Activated CD4-positive, alpha-beta T cell treated with anti-CD3 and anti-CD28 coated beads for 36 hours (primary cell): ENCODE data around the gene FABP6. TPM values are rescaled to one million over a fixed set of nuclear protein-coding genes. Genes with fewer than 3 reads are reported as not detected.

Source experiments
- ATAC-seq: fragments of 200-7000 bp; cut with Tn5 transposase; one replicate; pipeline ENCODE4 v1.10.0; 2021; ENCODE audit warnings: mild to moderate bottlenecking, moderate library complexity
- CTCF ChIA-PET: fragments of 350-600 bp; sonication (Branson Sonifier 250); formaldehyde crosslinking; loops from one replicate; lab custom pipeline; 2021; ENCODE audit warnings: antibody characterized with exemption; lab: Charles Lee
- POLR2A ChIA-PET: fragments of 350-600 bp; sonication (Branson Sonifier 250); formaldehyde crosslinking; loops from one replicate; lab custom pipeline; 2021; ENCODE audit warnings: antibody characterized with exemption, inconsistent platforms; lab: Charles Lee
- DNase-seq: peaks from one replicate; pipeline ENCODE4 v3.0.0-alpha.2; 2020
- H3K27ac Mint-ChIP-seq: one replicate; pipeline ENCODE4 v1.8.0; 2021; ENCODE audit warnings: mixed read lengths
- H3K27me3 Mint-ChIP-seq: one replicate; pipeline ENCODE4 v1.8.0; 2021; ENCODE audit warnings: mixed read lengths
- H3K36me3 Mint-ChIP-seq: one replicate; pipeline ENCODE4 v1.8.0; 2021; ENCODE audit warnings: low read depth, mixed read lengths
- H3K4me1 Mint-ChIP-seq: one replicate; pipeline ENCODE4 v1.8.0; 2021; ENCODE audit warnings: mixed read lengths
- H3K4me3 Mint-ChIP-seq: one replicate; pipeline ENCODE4 v1.8.0; 2021; ENCODE audit warnings: mild to moderate bottlenecking, moderate library complexity, mixed read lengths
- H3K9me3 Mint-ChIP-seq: one replicate; pipeline ENCODE4 v1.8.0; 2021; ENCODE audit warnings: low read depth, mixed read lengths
- intact Hi-C, 2 experiments: fragments of 100-400 bp; cut with DNase I in 1 of 2; cut with micrococcal nuclease in 1 of 2; formaldehyde crosslinking; loops; one replicate each; pipeline versions ENCODE4 v1.14.2 to v1.15.1; 2022 to 2024; cut with DNase I, micrococcal nuclease
- total RNA-seq, 2 experiments: library from RNA; stranded (reverse); gene quantifications; one replicate each; pipeline ENCODE4 v1.2.3, GENCODE V29; 2021

FABP6 gene
- total RNA-seq, 2 experiments from 2014 or later = not detected

- H3K4me3 Mint-ChIP-seq = no peak overlapping the region
- DNase-seq (no peak), ATAC-seq (no peak)
- peaks cover 8% of the 10 kb centered on the region for H3K27me3 Mint-ChIP-seq
- ChIA-PET CTCF (interaction anchor here (1.0 to 1.8 kb wide), 3 partner anchors 148 to 196 kb away, joined by 3 to 9 read pairs (median 5); no protein-coding TSS in a partner anchor), POLR2A (no interaction called here)
- intact Hi-C loops = no loop called here
- H3K27ac Mint-ChIP-seq = no peak overlapping the region
- peaks cover 9% of the 10 kb centered on the region for H3K4me1 Mint-ChIP-seq
- no peaks in the 10 kb centered on the region for H3K36me3 Mint-ChIP-seq
- no peaks in the 10 kb centered on the region for H3K9me3 Mint-ChIP-seq
Measured at GRCh38 chr5:160197341-160198144, 31.8 kb upstream of the FABP6 start.

- Mint-ChIP-seq H3K36me3 (no peaks in the 10 kb centered on the region), H3K4me1 (peaks cover 9% of the 10 kb centered on the region), H3K4me3 (no peak overlapping the region), H3K27ac (no peak overlapping the region), H3K9me3 (no peaks in the 10 kb centered on the region), H3K27me3 (peaks cover 8% of the 10 kb centered on the region)
- no peak for ATAC-seq
- no peak for DNase-seq
- intact Hi-C loops = no loop called here
- CTCF ChIA-PET = interaction anchor here (1.1 to 1.8 kb wide), 4 partner anchors 9 to 196 kb away, joined by 3 to 7 read pairs (median 4); no protein-coding TSS in a partner anchor
- POLR2A ChIA-PET = no interaction called here
Measured at GRCh38 chr5:160198146-160198545, 31.2 kb upstream of the FABP6 start.

- Mint-ChIP-seq H3K27me3 (peaks cover 8% of the 10 kb centered on the region), H3K27ac (peak overlapping the region; percentile 2), H3K4me1 (peaks cover 9% of the 10 kb centered on the region), H3K36me3 (no peaks in the 10 kb centered on the region), H3K4me3 (no peak overlapping the region), H3K9me3 (no peaks in the 10 kb centered on the region)
- DNase-seq (no peak), ATAC-seq (peak; percentile 5)
- intact Hi-C loops = loop anchor here (1.0 kb wide), 3 partner anchors 146 to 192 kb away; no protein-coding TSS in a partner anchor
- POLR2A ChIA-PET = no interaction called here
- CTCF ChIA-PET = interaction anchor here (0.6 to 2.1 kb wide), 8 partner anchors 8 to 229 kb away, joined by 3 to 18 read pairs (median 4); no protein-coding TSS in a partner anchor
Measured at GRCh38 chr5:160198841-160199409, 30.4 kb upstream of the FABP6 start.

DNA sequence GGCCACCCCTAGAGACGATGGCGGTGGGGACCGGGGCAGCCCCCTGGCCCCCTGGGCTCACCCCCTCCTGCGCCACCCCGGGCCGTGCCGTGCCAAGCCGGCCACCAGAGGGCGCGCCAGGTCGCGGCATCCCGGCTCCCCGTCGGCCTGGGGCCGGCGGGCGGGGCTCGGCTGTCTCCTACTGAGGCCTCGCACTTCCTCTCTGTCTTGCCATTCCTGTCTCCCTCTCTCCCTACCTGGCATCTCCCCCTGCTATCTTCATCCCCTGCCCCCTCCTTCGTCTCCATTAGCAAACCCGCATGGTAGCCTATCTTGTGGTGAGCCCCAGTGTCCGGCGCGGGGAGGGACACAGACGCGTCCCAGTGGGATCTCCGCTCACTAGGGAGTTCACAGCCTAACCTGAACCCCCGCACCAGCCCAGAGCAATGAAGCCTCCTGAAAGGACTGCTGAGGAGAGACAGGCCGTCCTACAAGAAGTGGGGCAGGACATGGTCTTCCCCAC is 29.8 kb upstream of the FABP6 start:
- no peaks in the 10 kb centered on the region for H3K9me3 Mint-ChIP-seq
- H3K36me3 Mint-ChIP-seq = no peaks in the 10 kb centered on the region
- ATAC-seq = peak; percentile 99
- ChIA-PET CTCF (interaction anchor here (0.6 to 2.1 kb wide), 6 partner anchors 11 to 230 kb away, joined by 3 to 18 read pairs (median 4); no protein-coding TSS in a partner anchor), POLR2A (no interaction called here)
- DNase-seq = peak; percentile 88
- H3K4me3 Mint-ChIP-seq = peak overlapping the region; percentile 57
- intact Hi-C loops = loop anchor here (1.0 kb wide), 3 partner anchors 146 to 192 kb away; no protein-coding TSS in a partner anchor
- H3K27ac Mint-ChIP-seq = no peak overlapping the region
- H3K27me3 Mint-ChIP-seq = peaks cover 8% of the 10 kb centered on the region
- H3K4me1 Mint-ChIP-seq = peaks cover 9% of the 10 kb centered on the region

DNA sequence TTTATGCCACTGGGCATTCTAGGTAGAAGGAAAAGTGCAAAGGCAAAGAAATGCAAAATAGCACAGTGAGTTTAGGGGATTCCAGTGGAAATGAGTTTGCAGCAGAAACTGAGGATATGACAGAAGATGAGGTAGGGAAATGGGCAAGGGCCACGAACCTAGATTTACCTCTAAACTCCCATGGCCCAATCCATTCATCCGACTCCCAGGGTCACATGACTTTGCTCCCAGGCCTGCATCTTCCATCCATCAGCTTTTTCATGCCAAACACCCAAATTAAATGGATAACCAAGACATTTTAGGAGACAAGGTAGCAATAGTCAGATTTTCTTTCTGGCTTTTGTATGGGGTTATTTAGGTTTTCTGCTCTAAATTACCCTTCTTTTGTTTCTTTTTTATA is 22.2 kb upstream of the FABP6 start:
- ATAC-seq (no peak), DNase-seq (no peak)
- Mint-ChIP-seq H3K27ac (no peak overlapping the region), H3K27me3 (no peaks in the 10 kb centered on the region), H3K9me3 (no peaks in the 10 kb centered on the region), H3K36me3 (no peaks in the 10 kb centered on the region), H3K4me1 (peaks cover 2% of the 10 kb centered on the region), H3K4me3 (no peak overlapping the region)
- ChIA-PET POLR2A (no interaction called here), CTCF (interaction anchor here (1.0 kb wide), 1 partner anchor 9 kb away, joined by 3 read pairs; no protein-coding TSS in a partner anchor)
- intact Hi-C loops = no loop called here

DNA sequence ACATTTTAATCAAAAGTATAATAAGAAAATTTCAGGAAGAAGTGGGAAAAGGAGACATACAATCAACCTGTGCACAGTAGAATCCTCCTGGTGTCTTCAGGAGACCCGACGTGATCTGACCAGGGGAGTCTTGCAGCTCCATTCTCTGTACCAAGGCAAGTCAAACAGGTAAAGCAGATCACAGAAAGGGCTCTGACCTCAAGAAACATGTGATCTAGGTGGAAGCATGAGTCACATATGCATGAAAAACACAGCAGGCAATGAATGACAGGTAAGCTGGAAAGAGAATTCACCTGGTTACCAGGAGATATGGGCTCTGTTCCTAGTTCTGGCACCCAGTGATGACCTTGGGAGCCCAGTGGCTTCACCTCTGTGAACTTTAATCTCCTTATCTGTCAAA is 19.4 kb upstream of the FABP6 start:
- Mint-ChIP-seq H3K36me3 (no peaks in the 10 kb centered on the region), H3K4me1 (peaks cover 2% of the 10 kb centered on the region), H3K27me3 (no peaks in the 10 kb centered on the region), H3K27ac (no peak overlapping the region), H3K4me3 (no peak overlapping the region), H3K9me3 (no peaks in the 10 kb centered on the region)
- POLR2A ChIA-PET = no interaction called here
- ATAC-seq (peak; percentile 44), DNase-seq (no peak)
- intact Hi-C loops = no loop called here
- CTCF ChIA-PET = interaction anchor here (1.1 kb wide), 1 partner anchor 188 kb away, joined by 4 read pairs; no protein-coding TSS in a partner anchor

- ATAC-seq (no peak), DNase-seq (no peak)
- Mint-ChIP-seq H3K9me3 (no peaks in the 10 kb centered on the region), H3K36me3 (no peaks in the 10 kb centered on the region), H3K27me3 (no peaks in the 10 kb centered on the region), H3K4me1 (no peaks in the 10 kb centered on the region), H3K4me3 (no peak overlapping the region), H3K27ac (no peak overlapping the region)
- intact Hi-C loops = no loop called here
- ChIA-PET CTCF (interaction anchor here (0.7 kb wide), 1 partner anchor 12 kb away, joined by 3 read pairs; no protein-coding TSS in a partner anchor), POLR2A (no interaction called here)
Measured at GRCh38 chr5:160210606-160211005, 18.7 kb upstream of the FABP6 start.

GRCh38 chr5:160211352-160211751 is 18.0 kb upstream of the FABP6 start:
- Mint-ChIP-seq H3K36me3 (no peaks in the 10 kb centered on the region), H3K27me3 (no peaks in the 10 kb centered on the region), H3K4me1 (no peaks in the 10 kb centered on the region), H3K27ac (no peak overlapping the region), H3K9me3 (no peaks in the 10 kb centered on the region), H3K4me3 (no peak overlapping the region)
- ChIA-PET CTCF (interaction anchor here (0.9 kb wide), 1 partner anchor 20 kb away, joined by 3 read pairs; no protein-coding TSS in a partner anchor), POLR2A (no interaction called here)
- no peak for ATAC-seq
- intact Hi-C loops = no loop called here
- no peak for DNase-seq

DNA sequence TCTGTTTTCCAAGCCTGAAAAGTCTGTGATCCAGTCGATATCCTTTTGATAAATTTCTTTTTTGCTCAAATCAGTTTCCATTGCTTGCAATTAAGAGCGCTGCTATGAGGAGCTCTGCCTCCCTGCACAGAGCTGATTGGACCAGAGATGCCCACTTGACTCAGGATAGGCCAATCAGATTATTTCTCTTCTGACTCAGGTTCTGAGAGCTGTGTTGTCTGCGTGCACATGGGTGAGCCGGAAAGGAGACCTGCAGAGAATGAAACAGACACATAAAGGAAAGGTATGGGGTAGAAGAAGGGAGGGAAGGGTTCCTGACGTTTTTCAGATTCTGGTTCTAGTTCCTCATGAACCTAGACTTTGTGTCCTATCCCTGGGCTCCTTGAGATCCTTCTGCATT is 15.8 kb upstream of the FABP6 start:
- intact Hi-C loops = no loop called here
- CTCF ChIA-PET = interaction anchor here (1.4 kb wide), 1 partner anchor 132 kb away, joined by 3 read pairs; no protein-coding TSS in a partner anchor
- no peaks in the 10 kb centered on the region for H3K36me3 Mint-ChIP-seq
- POLR2A ChIA-PET = no interaction called here
- ATAC-seq (peak; percentile 42), DNase-seq (no peak)
- H3K27ac Mint-ChIP-seq = no peak overlapping the region
- H3K4me1 Mint-ChIP-seq = no peaks in the 10 kb centered on the region
- H3K9me3 Mint-ChIP-seq = no peaks in the 10 kb centered on the region
- H3K4me3 Mint-ChIP-seq = no peak overlapping the region
- no peaks in the 10 kb centered on the region for H3K27me3 Mint-ChIP-seq

DNA sequence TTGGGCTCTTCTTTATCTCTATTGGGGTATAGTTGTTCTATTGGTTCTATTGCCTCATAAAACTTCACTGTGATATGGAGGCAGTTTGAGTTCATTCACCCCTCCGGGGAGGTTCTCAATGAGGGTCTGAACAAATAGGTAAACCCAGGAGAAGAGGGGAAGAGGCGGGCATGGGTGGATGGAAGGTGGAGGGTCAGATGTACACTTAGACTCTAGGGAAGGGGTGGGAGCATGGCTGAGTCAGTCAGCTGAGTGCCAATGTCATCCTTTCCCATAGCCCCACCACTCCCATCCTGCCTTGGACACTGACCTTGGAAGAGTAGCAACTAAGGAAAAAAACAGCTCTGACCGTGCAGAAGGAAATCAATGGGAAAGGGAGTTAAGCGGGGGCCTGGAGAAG is 9.9 kb upstream of the FABP6 start:
- Mint-ChIP-seq H3K4me3 (no peak overlapping the region), H3K36me3 (no peaks in the 10 kb centered on the region), H3K27me3 (no peaks in the 10 kb centered on the region), H3K9me3 (no peaks in the 10 kb centered on the region), H3K4me1 (no peaks in the 10 kb centered on the region), H3K27ac (no peak overlapping the region)
- intact Hi-C loops = no loop called here
- ChIA-PET CTCF (no interaction called here), POLR2A (interaction anchor here (0.6 kb wide), 1 partner anchor 182 kb away, joined by 4 read pairs; no protein-coding TSS in a partner anchor)
- ATAC-seq (no peak), DNase-seq (no peak)

GRCh38 chr5:160221082-160221481 is 8.2 kb upstream of the FABP6 start:
- DNase-seq (no peak), ATAC-seq (no peak)
- intact Hi-C loops = no loop called here
- no peak overlapping the region for H3K27ac Mint-ChIP-seq
- ChIA-PET CTCF (no interaction called here), POLR2A (no interaction called here)
- no peaks in the 10 kb centered on the region for H3K27me3 Mint-ChIP-seq
- no peaks in the 10 kb centered on the region for H3K9me3 Mint-ChIP-seq
- H3K4me3 Mint-ChIP-seq = no peak overlapping the region
- H3K36me3 Mint-ChIP-seq = no peaks in the 10 kb centered on the region
- no peaks in the 10 kb centered on the region for H3K4me1 Mint-ChIP-seq
